BLaER1 treated with 17β-estradiol and CSF1 and Interleukin-3, amounts not matched to agents 10 nM and 100 nM (cell line): ENCODE results near the gene SRPRB.

ENCODE experiments used
- H3K27ac ChIP-seq, 11 experiments: shearing (Covaris generic); formaldehyde crosslinking; 2 replicates each; pipeline ENCODE4 v1.8.1; 2022
- H3K27me3 ChIP-seq, 11 experiments: shearing (Covaris generic); formaldehyde crosslinking; 2 replicates each; pipeline ENCODE4 v1.8.1; 2022
- H3K36me3 ChIP-seq, 11 experiments: shearing (Covaris generic); formaldehyde crosslinking; 2 replicates each; pipeline ENCODE4 v1.8.1; 2022
- H3K4me1 ChIP-seq, 10 experiments: shearing (Covaris generic); formaldehyde crosslinking; 2 replicates each; pipeline ENCODE4 v1.8.1; 2022
- H3K4me2 ChIP-seq, 11 experiments: shearing (Covaris generic); formaldehyde crosslinking; 2 replicates each; pipeline ENCODE4 v1.8.1; 2022
- H3K4me3 ChIP-seq, 10 experiments: shearing (Covaris generic); formaldehyde crosslinking; 2 replicates each; pipeline ENCODE4 v1.8.1; 2022
- H3K9ac ChIP-seq, 11 experiments: shearing (Covaris generic); formaldehyde crosslinking; 2 replicates each; pipeline ENCODE4 v1.8.1; 2022
- H3K9me3 ChIP-seq, 11 experiments: shearing (Covaris generic); formaldehyde crosslinking; replicated peaks in 1 of 11; 2 replicates each; pipeline ENCODE4 v1.8.1; 2022
- H4K20me1 ChIP-seq, 11 experiments: shearing (Covaris generic); formaldehyde crosslinking; 2 replicates each; pipeline ENCODE4 v1.8.1; 2022
- Cebpa-rat ChIP-seq, 11 experiments: shearing (Covaris generic); IDR thresholded peaks; 2 replicates each; pipeline ENCODE4 v1.8.1; 2022

SRPRB gene

GRCh38 chr3:133797396-133798105 lies 8.1 kb upstream of the SRPRB start:
- Histone ChIP-seq H3K36me3 (no peaks in the 10 kb centered on the region; a peak in 1 of 22 replicates), H3K4me1 (peaks cover 0 to 12% (median 2%) of the 10 kb centered on the region in 10 experiments; a peak in 7 of 20 replicates), H3K27ac (no peak overlapping the region), H3K4me3 (no peak overlapping the region), H3K9me3 (peaks cover 39 to 51% (median 42%) of the 10 kb centered on the region in 11 experiments), H3K4me2 (no peak overlapping the region), H3K9ac (no peak overlapping the region), H4K20me1 (no peaks in the 10 kb centered on the region), H3K27me3 (no peaks in the 10 kb centered on the region)
- no peak for TF ChIP-seq Cebpa-rat (IDR thresholded peaks at IDR 0.05)

GRCh38 chr3:133799794-133800585 lies 5.6 kb upstream of the SRPRB start:
- Histone ChIP-seq H3K9me3 (peaks cover 15 to 26% (median 17%) of the 10 kb centered on the region in 11 experiments), H3K36me3 (no peaks in the 10 kb centered on the region), H3K9ac (no peak overlapping the region), H3K4me2 (peak overlapping the region in 2 of 11 experiments; percentile 9 to 16; a peak in 5 of 22 replicates), H3K4me3 (no peak overlapping the region), H3K27ac (no peak overlapping the region), H3K27me3 (no peaks in the 10 kb centered on the region), H3K4me1 (peaks cover 0 to 18% (median 2%) of the 10 kb centered on the region in 10 experiments; a peak in 8 of 20 replicates), H4K20me1 (no peaks in the 10 kb centered on the region)
- TF ChIP-seq Cebpa-rat (IDR thresholded peaks at IDR 0.05), result no peak

GRCh38 chr3:133803469-133803868 lies 2.1 kb upstream of the SRPRB start:
- Histone ChIP-seq H3K27me3 (no peaks in the 10 kb centered on the region), H3K4me1 (peaks cover 16 to 36% (median 22%) of the 10 kb centered on the region in 10 experiments), H3K9me3 (no peaks in the 10 kb centered on the region), H3K27ac (no peak overlapping the region; a peak in 1 of 22 replicates), H3K4me3 (no peak overlapping the region), H3K4me2 (peak overlapping the region in 2 of 11 experiments; percentile 2 to 10; a peak in 1 of 22 replicates), H3K36me3 (peaks cover 8 to 17% (median 14%) of the 10 kb centered on the region in 11 experiments; a peak in 21 of 22 replicates), H4K20me1 (peaks cover 0 to 22% (median 0%) of the 10 kb centered on the region in 11 experiments; a peak in 8 of 22 replicates), H3K9ac (no peak overlapping the region)
- no peak for TF ChIP-seq Cebpa-rat (IDR thresholded peaks at IDR 0.05)

- Histone ChIP-seq H3K9ac (no peak overlapping the region), H3K27ac (no peak overlapping the region), H3K36me3 (peaks cover 12 to 30% (median 27%) of the 10 kb centered on the region in 11 experiments; a peak in 21 of 22 replicates), H3K4me2 (peak overlapping the region in 10 of 11 experiments; percentile 39 to 96 (median 74); a peak in 15 of 22 replicates), H3K4me3 (no peak overlapping the region), H4K20me1 (peaks cover 0 to 33% (median 0%) of the 10 kb centered on the region in 11 experiments; a peak in 11 of 22 replicates), H3K4me1 (peaks cover 16 to 36% (median 21%) of the 10 kb centered on the region in 10 experiments), H3K9me3 (no peaks in the 10 kb centered on the region), H3K27me3 (no peaks in the 10 kb centered on the region)
- TF ChIP-seq Cebpa-rat (IDR thresholded peaks at IDR 0.05), result no peak
These were observed 719 bp upstream of the SRPRB start for GRCh38 chr3:133804896-133805295.

- Histone ChIP-seq H3K27me3 (no peaks in the 10 kb centered on the region), H3K9ac (peak overlapping the region in 5 of 11 experiments; percentile 80 to 89 (median 83); a peak in 9 of 22 replicates), H3K9me3 (no peaks in the 10 kb centered on the region), H3K4me1 (peaks cover 16 to 36% (median 20%) of the 10 kb centered on the region in 10 experiments), H3K27ac (no peak overlapping the region; a peak in 2 of 22 replicates), H4K20me1 (peaks cover 0 to 38% (median 0%) of the 10 kb centered on the region in 11 experiments; a peak in 11 of 22 replicates), H3K4me2 (peak overlapping the region; percentile 39 to 96 (median 75); a peak in 20 of 22 replicates), H3K36me3 (peaks cover 16 to 35% (median 32%) of the 10 kb centered on the region in 11 experiments; a peak in 21 of 22 replicates), H3K4me3 (peak overlapping the region; percentile 73 to 91 (median 82))
- no peak for TF ChIP-seq Cebpa-rat (IDR thresholded peaks at IDR 0.05)
These were observed 272 bp upstream of the SRPRB start for GRCh38 chr3:133805384-133805701.

- H3K4me3 ChIP-seq, result no peak overlapping the region
- H3K4me1 ChIP-seq, result peaks cover 0 to 5% (median 0%) of the 10 kb centered on the region in 10 experiments; a peak in 2 of 20 replicates
- no peak overlapping the region for H3K9ac ChIP-seq
- H3K27ac ChIP-seq, result no peak overlapping the region
- no peaks in the 10 kb centered on the region for H3K27me3 ChIP-seq
- no peak overlapping the region for H3K4me2 ChIP-seq
- peaks cover 85 to 100% (median 97%) of the 10 kb centered on the region in 11 experiments for H3K36me3 ChIP-seq
- no peak for TF ChIP-seq Cebpa-rat (IDR thresholded peaks at IDR 0.05)
- no peaks in the 10 kb centered on the region for H3K9me3 ChIP-seq
- H4K20me1 ChIP-seq, result peaks cover 0 to 86% (median 18%) of the 10 kb centered on the region in 11 experiments; a peak in 9 of 22 replicates
These were observed 7.3 kb downstream of the SRPRB start for GRCh38 chr3:133812872-133813271.

- Histone ChIP-seq H3K4me1 (no peaks in the 10 kb centered on the region), H4K20me1 (peaks cover 0 to 79% (median 18%) of the 10 kb centered on the region in 11 experiments; a peak in 10 of 22 replicates), H3K27ac (no peak overlapping the region), H3K4me3 (no peak overlapping the region), H3K36me3 (peaks cover 86 to 95% (median 92%) of the 10 kb centered on the region in 11 experiments), H3K27me3 (no peaks in the 10 kb centered on the region), H3K9me3 (no peaks in the 10 kb centered on the region), H3K9ac (no peak overlapping the region), H3K4me2 (no peak overlapping the region)
- TF ChIP-seq Cebpa-rat (IDR thresholded peaks at IDR 0.05), result no peak
These were observed 9.8 kb downstream of the SRPRB start for GRCh38 chr3:133815386-133815785.

- Histone ChIP-seq H4K20me1 (peaks cover 0 to 69% (median 25%) of the 10 kb centered on the region in 11 experiments; a peak in 15 of 22 replicates), H3K4me1 (peaks cover 0 to 39% (median 32%) of the 10 kb centered on the region in 10 experiments; a peak in 16 of 20 replicates), H3K4me2 (no peak overlapping the region), H3K9me3 (no peaks in the 10 kb centered on the region), H3K27me3 (no peaks in the 10 kb centered on the region), H3K4me3 (no peak overlapping the region), H3K27ac (no peak overlapping the region), H3K36me3 (peaks cover 74 to 95% (median 89%) of the 10 kb centered on the region in 11 experiments), H3K9ac (no peak overlapping the region)
- no peak for TF ChIP-seq Cebpa-rat (IDR thresholded peaks at IDR 0.05)
These were observed 14.5 kb downstream of the SRPRB start for GRCh38 chr3:133820129-133820528.
